MM.1S (cell line): Measurements from ENCODE around the gene DHX29.

ENCODE experiments used
- DNase-seq: peaks from one replicate; pipeline ENCODE4 v3.0.0-alpha.2; 2015
- H2AFZ ChIP-seq: fragments of 300-600 bp; sonication (generic); 2 replicates; pipeline ENCODE4 v1.6.0; 2016; ENCODE audit warnings: antibody characterized with exemption, low read length
- H3F3A ChIP-seq: fragments of 300-600 bp; sonication (generic); 2 replicates; pipeline ENCODE4 v1.6.1; 2016; ENCODE audit warnings: mild to moderate bottlenecking, antibody characterized with exemption, low read length, moderate library complexity, mixed read lengths; ENCODE audit not compliant: insufficient read depth
- H3K27ac ChIP-seq: fragments of 300-600 bp; sonication (generic); 2 replicates; pipeline ENCODE4 v1.5.1; 2016; ENCODE audit warnings: mild to moderate bottlenecking, low read length
- H3K27me3 ChIP-seq: fragments of 300-600 bp; sonication (generic); replicated peaks from 2 replicates; pipeline ENCODE4 v1.6.0; 2016; ENCODE audit warnings: low read length; ENCODE audit not compliant: insufficient read depth
- H3K36me3 ChIP-seq: fragments of 300-600 bp; sonication (generic); replicated peaks from 2 replicates; pipeline ENCODE4 v1.6.1; 2016; ENCODE audit warnings: mild to moderate bottlenecking, low read length, mixed read lengths; ENCODE audit not compliant: insufficient read depth
- H3K4me1 ChIP-seq: fragments of 300-600 bp; sonication (generic); 2 replicates; pipeline ENCODE4 v1.6.1; 2016; ENCODE audit warnings: low read length, mixed read lengths
- H3K4me2 ChIP-seq: fragments of 300-600 bp; sonication (generic); 2 replicates; pipeline ENCODE4 v1.6.0; 2016; ENCODE audit warnings: low read depth, low read length
- H3K4me3 ChIP-seq: fragments of 300-600 bp; sonication (generic); 2 replicates; pipeline ENCODE4 v1.5.1; 2016; ENCODE audit warnings: low read length, mixed read lengths
- H3K79me2 ChIP-seq: fragments of 300-600 bp; sonication (generic); 2 replicates; pipeline ENCODE4 v1.6.1; 2016; ENCODE audit warnings: mixed run types, low read length, mixed read lengths
- H3K9ac ChIP-seq: fragments of 300-600 bp; sonication (generic); 2 replicates; pipeline ENCODE4 v1.6.1; 2016; ENCODE audit warnings: low read length, mixed read lengths
- H3K9me2 ChIP-seq: fragments of 300-600 bp; sonication (generic); replicated peaks from 2 replicates; pipeline ENCODE4 v1.6.1; 2016; ENCODE audit warnings: mild to moderate bottlenecking, low read length, mixed read lengths; ENCODE audit not compliant: insufficient read depth
- H3K9me3 ChIP-seq: fragments of 300-600 bp; sonication (generic); replicated peaks from 2 replicates; pipeline ENCODE4 v1.6.1; 2016; ENCODE audit warnings: mild to moderate bottlenecking, low read length, mixed read lengths; ENCODE audit not compliant: insufficient read depth
- H4K20me1 ChIP-seq: fragments of 300-600 bp; sonication (generic); 2 replicates; pipeline ENCODE4 v1.6.1; 2016; ENCODE audit warnings: mild to moderate bottlenecking, low read length, moderate library complexity, mixed read lengths; ENCODE audit not compliant: insufficient read depth
- CTCF ChIP-seq: fragments of 300-600 bp; sonication (generic); IDR thresholded peaks from 2 replicates; pipeline ENCODE4 v1.5.1; 2016; ENCODE audit warnings: antibody characterized with exemption, low read length, mixed read lengths
- EZH2 ChIP-seq: fragments of 300-600 bp; sonication (generic); optimal IDR thresholded peaks from 2 replicates; pipeline ENCODE3; 2017; ENCODE audit warnings: low read depth, mild to moderate bottlenecking, antibody characterized with exemption, low read length, mixed read lengths
- EZH2phosphoT487 ChIP-seq: fragments of 300-600 bp; sonication (generic); IDR thresholded peaks from 2 replicates; pipeline ENCODE4 v1.6.1; 2018; ENCODE audit warnings: antibody characterized with exemption, low read length

The DHX29 gene

DNA sequence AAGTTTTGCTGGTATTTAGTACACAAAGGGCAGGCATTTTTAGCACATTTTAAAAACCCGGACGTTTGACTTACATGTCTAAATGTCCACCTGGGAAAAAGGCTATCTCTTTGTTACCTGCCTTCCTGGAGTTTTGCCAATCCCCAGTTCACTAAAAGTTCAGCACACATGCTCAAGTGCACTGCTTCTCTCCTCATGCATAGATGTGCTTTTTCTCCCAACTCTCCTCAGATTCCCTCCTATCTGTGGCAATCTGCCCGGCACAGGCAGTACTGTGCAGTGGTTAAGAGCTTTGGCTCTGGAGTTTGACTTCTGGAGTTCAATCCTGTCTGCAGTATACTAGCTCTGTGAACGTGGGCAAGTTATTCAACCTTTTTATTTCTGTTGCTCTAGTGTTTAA, 65.7 kb downstream of the DHX29 start:
- no peaks in the 10 kb centered on the region for H3K9me2 ChIP-seq
- no peaks in the 10 kb centered on the region for H3K9me3 ChIP-seq
- no peaks in the 10 kb centered on the region for H4K20me1 ChIP-seq
- H3K79me2 ChIP-seq = no peaks in the 10 kb centered on the region
- no peak overlapping the region for H3K9ac ChIP-seq
- H3K4me3 ChIP-seq = no peak overlapping the region
- no peak for TF ChIP-seq CTCF
- no peak for TF ChIP-seq EZH2phosphoT487
- TF ChIP-seq EZH2 = no peak
- H3K27me3 ChIP-seq = no peaks in the 10 kb centered on the region
- no peaks in the 10 kb centered on the region for H3K4me1 ChIP-seq
- H3F3A ChIP-seq = no peaks in the 10 kb centered on the region
- DNase-seq = no peak
- no peak overlapping the region for H3K4me2 ChIP-seq
- H3K36me3 ChIP-seq = no peaks in the 10 kb centered on the region
- H3K27ac ChIP-seq = no peak overlapping the region
- no peak overlapping the region for H2AFZ ChIP-seq

DNA sequence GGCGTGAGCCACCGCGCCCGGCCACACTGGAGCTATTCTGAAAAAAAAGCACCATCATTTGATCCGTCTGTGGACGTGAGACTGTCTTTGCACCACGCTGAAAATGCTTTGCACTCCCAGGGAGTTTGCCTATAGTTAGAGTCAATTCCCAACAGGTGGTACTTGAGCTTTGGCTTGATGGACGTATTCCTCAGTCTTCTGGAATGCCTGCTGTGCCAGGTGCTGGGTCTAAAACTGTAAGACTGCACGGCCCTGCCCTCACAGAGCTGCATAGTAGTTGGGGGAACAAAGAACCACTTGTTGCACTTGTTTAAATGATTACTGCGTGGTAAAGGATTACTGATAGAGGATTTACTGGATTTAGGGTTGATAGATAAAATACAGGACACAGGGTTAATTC, 70.7 kb downstream of the DHX29 start:
- H3K4me2 ChIP-seq = no peak overlapping the region
- no peaks in the 10 kb centered on the region for H3K79me2 ChIP-seq
- no peaks in the 10 kb centered on the region for H4K20me1 ChIP-seq
- no peak overlapping the region for H3K9ac ChIP-seq
- H3K9me2 ChIP-seq = no peaks in the 10 kb centered on the region
- no peak overlapping the region for H2AFZ ChIP-seq
- H3K9me3 ChIP-seq = no peaks in the 10 kb centered on the region
- no peak overlapping the region for H3K4me3 ChIP-seq
- peaks cover 7% of the 10 kb centered on the region for H3K27me3 ChIP-seq
- H3K27ac ChIP-seq = no peak overlapping the region
- no peaks in the 10 kb centered on the region for H3K36me3 ChIP-seq
- H3F3A ChIP-seq = peaks cover 10% of the 10 kb centered on the region; the same call in 1 of the 2 replicates
- TF ChIP-seq CTCF (no peak), EZH2 (no peak), EZH2phosphoT487 (no peak)
- no peak for DNase-seq
- 0 out of 2 replicates have a peak, but pooled peaks cover 7% of the 10 kb centered on the region for H3K4me1 ChIP-seq

DNA sequence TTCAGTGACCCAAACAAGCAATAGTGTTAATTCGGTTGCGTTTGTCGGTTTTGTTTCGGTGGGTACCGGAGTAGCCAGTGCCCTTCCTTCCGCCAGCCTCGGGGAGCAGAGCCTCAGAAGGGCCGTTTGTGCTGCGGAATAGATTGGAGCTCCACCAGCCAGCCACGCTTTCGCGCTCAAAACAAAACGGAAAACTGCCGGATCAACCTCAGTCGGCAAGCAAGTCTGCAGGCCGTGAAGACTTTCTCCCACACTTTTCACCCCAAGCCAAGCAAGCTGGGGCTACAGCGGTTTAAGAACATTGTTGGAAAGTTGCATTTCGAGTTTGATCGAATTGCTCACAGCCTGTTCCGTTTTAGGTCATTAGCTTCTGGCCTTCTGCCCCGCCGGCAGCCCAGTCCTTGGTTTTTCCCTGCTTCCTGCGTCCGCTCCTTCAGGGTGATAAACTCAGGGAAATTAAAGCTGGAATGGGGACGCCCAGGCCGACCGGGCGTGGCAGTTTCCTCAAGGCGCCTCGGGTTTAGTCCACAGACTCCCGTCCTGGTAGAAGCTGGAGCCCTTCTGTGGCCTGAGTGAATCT, 73.3 kb downstream of the DHX29 start:
- no peak overlapping the region for H3K27ac ChIP-seq
- peaks cover 10% of the 10 kb centered on the region; the same call in 1 of the 2 replicates for H3F3A ChIP-seq
- peak; percentile 42 for DNase-seq
- TF ChIP-seq EZH2phosphoT487 (no peak), EZH2 (no peak), CTCF (no peak)
- H3K9ac ChIP-seq = peak overlapping the region; percentile 41; the same call in 1 of the 2 replicates
- no peaks in the 10 kb centered on the region for H3K79me2 ChIP-seq
- H3K36me3 ChIP-seq = no peaks in the 10 kb centered on the region
- no peaks in the 10 kb centered on the region for H3K9me3 ChIP-seq
- peak overlapping the region; percentile 100 for H3K4me2 ChIP-seq
- no peaks in the 10 kb centered on the region for H4K20me1 ChIP-seq
- H3K9me2 ChIP-seq = no peaks in the 10 kb centered on the region
- peaks cover 28% of the 10 kb centered on the region for H3K27me3 ChIP-seq
- peak overlapping the region; percentile 99 for H2AFZ ChIP-seq
- peak overlapping the region; percentile 86 for H3K4me3 ChIP-seq
- H3K4me1 ChIP-seq = 0 out of 2 replicates have a peak, but pooled peaks cover 7% of the 10 kb centered on the region
